ENCODE results near the gene DUSP16. TPM values are rescaled to one million over a fixed set of nuclear protein-coding genes. Genes with fewer than 3 reads are reported as not detected.

The DUSP16 gene
- total and polyA plus RNA-seq, 3 donors from 2014 or later, result 22.5 to 48.6 (median 42.1) TPM

DNA sequence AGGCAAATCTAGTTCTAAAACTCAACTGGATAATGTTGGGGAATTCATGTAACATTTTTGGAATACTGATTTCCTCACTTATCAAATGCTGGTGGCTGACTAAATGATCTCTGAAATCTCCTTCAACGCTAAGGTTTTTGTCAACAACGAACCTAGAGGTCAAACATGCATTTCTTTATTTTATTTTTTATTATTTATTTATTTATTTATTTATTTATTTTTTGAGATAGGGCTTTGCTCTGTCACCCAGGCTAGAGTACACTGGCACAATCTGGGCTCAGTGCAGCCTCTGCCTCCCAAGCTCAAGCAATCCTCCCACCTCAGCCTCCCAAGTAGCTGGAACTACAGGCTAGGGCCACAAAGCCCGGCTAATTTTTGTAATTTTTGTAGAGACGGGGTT is 64.5 kb downstream of the DUSP16 start:
- TF ChIP-seq POLR2A (IDR thresholded peaks at IDR 0.05), result no peak
- TF ChIP-seq, protein P1, sequence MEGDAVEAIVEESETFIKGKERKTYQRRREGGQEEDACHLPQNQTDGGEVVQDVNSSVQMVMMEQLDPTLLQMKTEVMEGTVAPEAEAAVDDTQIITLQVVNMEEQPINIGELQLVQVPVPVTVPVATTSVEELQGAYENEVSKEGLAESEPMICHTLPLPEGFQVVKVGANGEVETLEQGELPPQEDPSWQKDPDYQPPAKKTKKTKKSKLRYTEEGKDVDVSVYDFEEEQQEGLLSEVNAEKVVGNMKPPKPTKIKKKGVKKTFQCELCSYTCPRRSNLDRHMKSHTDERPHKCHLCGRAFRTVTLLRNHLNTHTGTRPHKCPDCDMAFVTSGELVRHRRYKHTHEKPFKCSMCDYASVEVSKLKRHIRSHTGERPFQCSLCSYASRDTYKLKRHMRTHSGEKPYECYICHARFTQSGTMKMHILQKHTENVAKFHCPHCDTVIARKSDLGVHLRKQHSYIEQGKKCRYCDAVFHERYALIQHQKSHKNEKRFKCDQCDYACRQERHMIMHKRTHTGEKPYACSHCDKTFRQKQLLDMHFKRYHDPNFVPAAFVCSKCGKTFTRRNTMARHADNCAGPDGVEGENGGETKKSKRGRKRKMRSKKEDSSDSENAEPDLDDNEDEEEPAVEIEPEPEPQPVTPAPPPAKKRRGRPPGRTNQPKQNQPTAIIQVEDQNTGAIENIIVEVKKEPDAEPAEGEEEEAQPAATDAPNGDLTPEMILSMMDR (IDR thresholded peaks at IDR 0.05), result no peak
- no peak for DNase-seq
- Histone ChIP-seq H3K9me3 (no peaks in the 10 kb centered on the region), H3K4me1 (no peaks in the 10 kb centered on the region), H3K27me3 (no peaks in the 10 kb centered on the region), H3K36me3 (ENCODE audit: low read depth, missing control alignments) (no peaks in the 10 kb centered on the region), H3K4me3 (no peak overlapping the region), H3K27ac (no peak overlapping the region)
- 84% methylated on average over 4 of the region's 4 CpGs for WGBS, 2 donors
- intact Hi-C loops (cut with DNase I; ENCODE audit: low total_unique reads), result no loop called here

DNA sequence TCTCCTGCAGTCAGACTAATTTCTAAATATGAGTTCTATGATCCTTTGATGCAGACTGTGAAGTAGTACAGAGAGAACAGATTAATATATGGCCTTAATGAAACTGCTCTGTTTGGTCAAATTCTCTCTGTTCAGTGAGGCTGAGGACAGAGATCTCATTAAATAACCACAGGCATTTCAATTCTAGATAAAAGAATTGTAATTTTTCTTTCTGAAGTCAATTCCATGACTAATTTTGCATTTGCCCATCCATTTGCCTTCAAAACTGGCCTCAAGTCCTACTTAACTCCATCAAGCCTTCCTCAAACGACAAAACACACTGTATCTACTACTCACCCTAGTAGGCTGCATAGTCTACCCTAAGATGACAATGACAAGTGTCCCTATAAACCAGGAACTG is 67.1 kb downstream of the DUSP16 start:
- 86 to 92% methylated on average over 1 of the region's 1 CpG for WGBS, 2 donors
- Histone ChIP-seq H3K27me3 (no peaks in the 10 kb centered on the region), H3K4me1 (no peaks in the 10 kb centered on the region), H3K36me3 (ENCODE audit: low read depth, missing control alignments) (no peaks in the 10 kb centered on the region), H3K9me3 (no peaks in the 10 kb centered on the region), H3K4me3 (no peak overlapping the region), H3K27ac (no peak overlapping the region)
- intact Hi-C loops (cut with DNase I; ENCODE audit: low total_unique reads), result no loop called here
- TF ChIP-seq, protein P1 (IDR thresholded peaks at IDR 0.05), result no peak
- no peak for TF ChIP-seq POLR2A (IDR thresholded peaks at IDR 0.05)
- no peak for DNase-seq

DNA sequence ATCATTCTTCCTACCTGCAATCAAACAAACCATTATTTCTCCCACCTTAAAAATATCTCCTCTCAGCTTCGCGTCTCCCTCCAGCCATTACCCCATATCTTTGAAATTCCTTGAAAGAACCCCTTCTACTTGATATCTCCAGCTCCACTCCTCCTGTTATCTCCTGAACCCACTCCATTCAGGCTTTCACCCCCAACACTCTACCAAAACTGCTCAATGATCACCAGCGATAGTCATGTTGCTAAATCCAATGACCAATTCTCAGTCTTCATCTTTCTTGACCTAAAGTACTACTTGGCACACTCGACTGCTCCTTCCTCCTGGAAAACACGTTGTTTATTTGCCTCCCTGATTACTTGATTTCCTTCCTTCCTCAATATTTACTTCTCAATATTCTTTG is 70.1 kb downstream of the DUSP16 start:
- intact Hi-C loops (cut with DNase I; ENCODE audit: low total_unique reads), result no loop called here
- Histone ChIP-seq H3K27ac (no peak overlapping the region), H3K27me3 (no peaks in the 10 kb centered on the region), H3K36me3 (ENCODE audit: low read depth, missing control alignments) (no peaks in the 10 kb centered on the region), H3K4me3 (no peak overlapping the region), H3K4me1 (no peaks in the 10 kb centered on the region), H3K9me3 (no peaks in the 10 kb centered on the region)
- TF ChIP-seq, protein P1 (IDR thresholded peaks at IDR 0.05), result no peak
- TF ChIP-seq POLR2A (IDR thresholded peaks at IDR 0.05), result no peak
- 76 to 89% methylated on average over 5 of the region's 5 CpGs for WGBS, 2 donors
- DNase-seq, result no peak

DNA sequence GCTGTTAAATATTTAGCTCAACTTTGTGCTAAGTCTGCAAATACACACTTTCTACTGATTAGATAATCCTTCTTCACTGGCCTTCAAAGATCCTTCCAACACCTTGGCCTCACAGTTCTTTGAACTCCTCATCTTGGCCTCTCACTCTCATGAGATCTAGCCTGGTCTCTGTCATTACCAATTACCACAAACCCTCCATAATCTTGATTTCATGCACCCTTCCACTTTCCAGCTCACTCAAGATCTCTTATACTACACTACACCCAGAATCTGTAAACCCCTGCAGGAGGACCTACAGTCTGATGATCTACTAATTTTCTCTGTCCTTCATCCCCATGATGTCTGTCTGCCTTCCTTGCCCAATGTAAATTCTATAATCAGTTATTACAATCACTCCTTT is 71.1 kb downstream of the DUSP16 start:
- H3K4me3 ChIP-seq, result no peak overlapping the region
- DNase-seq, result no peak
- no peaks in the 10 kb centered on the region for H3K4me1 ChIP-seq
- H3K36me3 ChIP-seq (ENCODE audit: low read depth, missing control alignments), result no peaks in the 10 kb centered on the region
- no peak for TF ChIP-seq POLR2A (IDR thresholded peaks at IDR 0.05)
- TF ChIP-seq, protein P1 (IDR thresholded peaks at IDR 0.05), result no peak
- no peaks in the 10 kb centered on the region for H3K9me3 ChIP-seq
- intact Hi-C loops (cut with DNase I; ENCODE audit: low total_unique reads), result no loop called here
- no peak overlapping the region for H3K27ac ChIP-seq
- H3K27me3 ChIP-seq, result no peaks in the 10 kb centered on the region

DNA sequence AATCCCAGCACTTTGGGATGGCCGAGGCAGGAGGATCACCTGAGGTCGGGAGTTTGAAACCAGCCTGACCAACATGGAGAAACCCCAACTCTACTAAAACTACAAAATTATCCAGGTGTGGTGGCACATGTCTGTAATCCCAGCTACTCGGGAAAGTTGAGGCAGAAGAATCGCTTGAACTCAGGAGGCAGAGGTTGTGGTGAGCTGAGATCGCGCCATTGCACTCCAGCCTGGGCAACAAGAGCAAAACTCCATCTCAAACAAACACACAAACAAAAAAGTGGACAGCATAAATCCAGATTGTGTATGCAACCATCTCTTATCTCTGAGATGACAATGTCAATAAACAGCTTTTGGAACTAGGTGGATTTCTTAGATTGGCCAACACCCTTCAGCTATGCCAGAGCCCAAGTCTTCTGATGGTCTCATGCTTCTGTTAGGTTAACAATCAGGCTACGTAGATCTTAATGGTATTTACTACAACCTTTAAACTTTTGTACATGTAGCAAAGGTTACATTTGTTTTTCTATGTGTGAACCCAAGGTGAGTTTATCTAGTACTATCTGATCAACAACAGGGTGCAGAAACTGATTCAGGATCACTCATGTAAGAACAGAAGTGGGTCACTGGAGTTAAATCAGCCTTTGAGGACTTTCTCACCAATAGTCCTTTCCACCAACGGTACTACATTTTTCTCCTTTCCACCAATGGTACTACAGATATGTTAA is 73.7 kb downstream of the DUSP16 start:
- intact Hi-C loops (cut with DNase I; ENCODE audit: low total_unique reads), result no loop called here

More for the DNA sequence above, 73.7 kb downstream of the DUSP16 start:
- WGBS, 2 donors, result 91 to 98% methylated on average over 8 of the region's 8 CpGs
- no peak for TF ChIP-seq POLR2A (IDR thresholded peaks at IDR 0.05)
- TF ChIP-seq, protein P1 (IDR thresholded peaks at IDR 0.05), result no peak
- Histone ChIP-seq H3K27me3 (no peaks in the 10 kb centered on the region), H3K27ac (no peak overlapping the region), H3K36me3 (ENCODE audit: low read depth, missing control alignments) (no peaks in the 10 kb centered on the region), H3K4me1 (no peaks in the 10 kb centered on the region), H3K4me3 (no peak overlapping the region), H3K9me3 (no peaks in the 10 kb centered on the region)
- no peak for DNase-seq
